NCI-H2081 (cell line): Measurements from ENCODE around the gene SLC22A16.
A peak's percentile ranks its signal among the peaks of the same experiment; 100 is the strongest.
"Not testable (repeated sequence)": the region's sequence is repeated elsewhere in the genome, so short reads cannot be mapped to it uniquely, and the experiment has no call there.

Experiments used
- DNase-seq, 2 experiments: peaks; one replicate each; lab custom pipeline; 2025; lab: John Stamatoyannopoulos, UW

Gene SLC22A16

GRCh38 chr6:110476046-110476849 is at the start of gene SLC22A16:
Gene SLC22A16, minus strand, starts transcription at chr6:110476613. Its CDS starts 39 bp downstream, at chr6:110476574.
- DNase-seq: no peak

GRCh38 chr6:110525001-110525400 is 48.6 kb upstream of the SLC22A16 start:
- no peak for DNase-seq

GRCh38 chr6:110524305-110524704 is 47.9 kb upstream of the SLC22A16 start:
- DNase-seq: peak; percentile 19 to 44

GRCh38 chr6:110523451-110524021 is 47.1 kb upstream of the SLC22A16 start:
- DNase-seq: no peak

- no peak for DNase-seq
Observed at GRCh38 chr6:110522427-110522826, 46.0 kb upstream of the SLC22A16 start.

- DNase-seq: no peak
Observed at GRCh38 chr6:110520992-110521543, 44.7 kb upstream of the SLC22A16 start.

GRCh38 chr6:110520209-110520965 is 44.0 kb upstream of the SLC22A16 start:
- DNase-seq: peak in 1 of 2 experiments; percentile 40

- peak in 1 of 2 experiments; percentile 14 for DNase-seq
Observed at GRCh38 chr6:110517601-110518281, 41.3 kb upstream of the SLC22A16 start.

GRCh38 chr6:110517034-110517433 is 40.6 kb upstream of the SLC22A16 start:
- no peak for DNase-seq

GRCh38 chr6:110514818-110515217 is 38.4 kb upstream of the SLC22A16 start:
- no peak for DNase-seq

- peak; percentile 76 to 93 for DNase-seq
Observed at GRCh38 chr6:110512991-110513390, 36.6 kb upstream of the SLC22A16 start.

GRCh38 chr6:110512549-110512948 is 36.1 kb upstream of the SLC22A16 start:
- not testable (repeated sequence) for DNase-seq

- no peak for DNase-seq
Observed at GRCh38 chr6:110511401-110511800, 35.0 kb upstream of the SLC22A16 start.

- DNase-seq: no peak
Observed at GRCh38 chr6:110509617-110510241, 33.3 kb upstream of the SLC22A16 start.

- not testable (repeated sequence) for DNase-seq
Observed at GRCh38 chr6:110504891-110505290, 28.5 kb upstream of the SLC22A16 start.

- no peak for DNase-seq
Observed at GRCh38 chr6:110495949-110496348, 19.5 kb upstream of the SLC22A16 start.

- no peak for DNase-seq
Observed at GRCh38 chr6:110493253-110493800, 16.9 kb upstream of the SLC22A16 start.

- no peak for DNase-seq
Observed at GRCh38 chr6:110492584-110492983, 16.2 kb upstream of the SLC22A16 start.

- no peak for DNase-seq
Observed at GRCh38 chr6:110491644-110492317, 15.4 kb upstream of the SLC22A16 start.

GRCh38 chr6:110491299-110491643 is 14.9 kb upstream of the SLC22A16 start:
- no peak for DNase-seq

GRCh38 chr6:110490110-110490509 is 13.7 kb upstream of the SLC22A16 start:
- no peak for DNase-seq
